Sigmoid colon (tissue), 4 donors: ENCODE data around the gene TMEM229B.

Source experiments
- EP300 ChIP-seq, 4 donors: sonication (generic); formaldehyde crosslinking; IDR thresholded peaks; one replicate each; pipeline ENCODE4 v1.6.1; 2017; ENCODE audit warnings: antibody characterized with exemption in 4 of 4
- POLR2A ChIP-seq, 2 donors: fragments of 450-650 bp; IDR thresholded peaks; one replicate each; pipeline ENCODE4 v1.6.1; 2016; ENCODE audit warnings: antibody characterized with exemption in 2 of 2, mild to moderate bottlenecking in 2 of 2, moderate library complexity in 2 of 2
- POLR2AphosphoS5 ChIP-seq, 4 donors: sonication (generic); formaldehyde crosslinking; IDR thresholded peaks; one replicate each; pipeline ENCODE4 v1.6.1; 2017; ENCODE audit warnings: antibody characterized with exemption in 4 of 4
- TF ChIP-seq, protein P1 (sequence below), 4 experiments: fragments of 450-650 bp in 3 of 4; fragments of 200-600 bp in 1 of 4; IDR thresholded peaks; one replicate each; pipeline ENCODE4 v1.5.1; 2016 to 2019; ENCODE audit warnings: antibody characterized with exemption in 4 of 4, mild to moderate bottlenecking in 3 of 4, moderate library complexity in 2 of 4

DNA sequence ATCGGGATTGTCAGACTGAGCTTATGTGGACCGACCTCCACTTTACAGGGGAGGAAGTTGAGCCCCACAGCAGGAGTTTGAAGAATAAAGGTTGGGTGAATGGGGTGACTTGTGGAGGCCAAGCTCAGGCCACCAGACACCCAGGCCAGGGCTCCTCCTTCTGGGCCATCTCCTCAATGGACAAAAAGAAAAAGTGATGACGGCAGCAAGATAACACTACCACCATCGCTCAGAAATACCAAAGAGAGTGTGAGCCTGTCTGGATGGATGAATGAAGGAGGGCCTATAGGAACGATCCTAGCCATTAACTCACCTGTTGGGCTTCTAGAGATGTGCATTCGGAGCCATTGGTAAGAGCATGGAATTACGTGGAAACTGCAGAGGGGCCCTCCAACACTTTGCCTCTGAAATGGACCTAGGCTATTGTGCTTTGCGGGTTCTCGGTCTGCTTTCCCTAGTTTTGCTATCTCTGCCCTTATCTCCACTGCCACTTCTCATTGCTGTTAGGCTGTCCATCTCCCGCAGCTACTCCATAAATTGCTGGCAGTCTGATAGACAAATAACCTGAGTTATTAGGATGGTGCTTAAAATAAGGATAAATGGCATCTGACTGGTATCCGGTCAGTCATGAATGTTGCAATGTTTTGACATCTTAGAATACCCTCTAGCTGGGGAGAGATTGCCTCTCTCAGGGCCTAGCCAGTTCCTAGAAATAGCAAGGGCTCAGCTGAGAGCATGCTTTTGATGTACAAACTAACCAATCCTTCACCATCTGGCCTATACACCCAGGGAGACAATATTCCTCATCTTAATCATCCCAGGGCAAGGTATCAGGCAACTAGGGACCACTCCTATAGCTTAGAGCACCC lies 66.9 kb downstream of the TMEM229B start:
- TF ChIP-seq, protein P1, sequence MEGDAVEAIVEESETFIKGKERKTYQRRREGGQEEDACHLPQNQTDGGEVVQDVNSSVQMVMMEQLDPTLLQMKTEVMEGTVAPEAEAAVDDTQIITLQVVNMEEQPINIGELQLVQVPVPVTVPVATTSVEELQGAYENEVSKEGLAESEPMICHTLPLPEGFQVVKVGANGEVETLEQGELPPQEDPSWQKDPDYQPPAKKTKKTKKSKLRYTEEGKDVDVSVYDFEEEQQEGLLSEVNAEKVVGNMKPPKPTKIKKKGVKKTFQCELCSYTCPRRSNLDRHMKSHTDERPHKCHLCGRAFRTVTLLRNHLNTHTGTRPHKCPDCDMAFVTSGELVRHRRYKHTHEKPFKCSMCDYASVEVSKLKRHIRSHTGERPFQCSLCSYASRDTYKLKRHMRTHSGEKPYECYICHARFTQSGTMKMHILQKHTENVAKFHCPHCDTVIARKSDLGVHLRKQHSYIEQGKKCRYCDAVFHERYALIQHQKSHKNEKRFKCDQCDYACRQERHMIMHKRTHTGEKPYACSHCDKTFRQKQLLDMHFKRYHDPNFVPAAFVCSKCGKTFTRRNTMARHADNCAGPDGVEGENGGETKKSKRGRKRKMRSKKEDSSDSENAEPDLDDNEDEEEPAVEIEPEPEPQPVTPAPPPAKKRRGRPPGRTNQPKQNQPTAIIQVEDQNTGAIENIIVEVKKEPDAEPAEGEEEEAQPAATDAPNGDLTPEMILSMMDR (IDR thresholded peaks at IDR 0.05): no peak
- TF ChIP-seq EP300 (IDR thresholded peaks at IDR 0.05) (no peak), POLR2A (IDR thresholded peaks at IDR 0.05) (no peak), POLR2AphosphoS5 (IDR thresholded peaks at IDR 0.05) (no peak)
